GM12873 (cell line): ENCODE results near the gene MAFB.

Experiments used
- TF ChIP-seq, protein P1 (sequence below): IDR thresholded peaks from 2 replicates; pipeline ENCODE4 v1.5.1; 2012; ENCODE audit warnings: low read depth, mild to moderate bottlenecking, moderate library complexity, low read length, control low read depth; ENCODE audit not compliant: insufficient read depth; ENCODE audit errors: missing control alignments

MAFB gene

DNA sequence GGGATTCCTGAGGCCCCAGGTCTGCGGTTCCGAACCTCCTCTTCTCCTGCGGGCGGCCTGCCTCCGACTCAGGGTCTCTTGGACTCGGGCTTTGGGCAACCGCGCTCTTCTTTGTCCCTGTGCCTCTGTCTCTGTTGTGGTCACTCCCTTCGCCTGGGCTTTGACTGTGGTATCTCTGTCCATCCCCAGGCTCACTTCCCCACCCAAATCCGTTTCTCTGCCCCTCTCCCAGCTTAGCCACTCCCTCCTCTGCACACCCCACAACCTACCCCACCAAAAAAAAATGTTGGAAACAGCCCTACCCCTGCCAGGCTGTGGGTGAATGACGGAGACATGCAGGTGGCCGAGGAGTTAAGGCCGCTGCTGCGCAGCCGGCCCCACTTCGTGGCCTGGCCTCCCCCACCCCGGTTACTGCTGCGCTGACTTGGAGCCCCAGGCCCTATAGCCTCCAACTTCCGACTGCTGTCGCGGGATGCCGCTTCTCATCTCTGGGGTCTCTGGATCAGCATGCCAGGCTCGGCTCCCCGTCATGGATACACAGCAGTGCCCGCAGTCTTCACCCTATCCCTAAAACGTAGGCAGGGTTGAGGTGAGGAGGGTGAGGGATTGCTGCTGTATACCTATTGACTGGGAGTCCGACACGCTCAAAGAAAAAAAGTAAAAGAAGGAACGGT is 2.7 kb upstream of the MAFB start:
- TF ChIP-seq, protein P1, sequence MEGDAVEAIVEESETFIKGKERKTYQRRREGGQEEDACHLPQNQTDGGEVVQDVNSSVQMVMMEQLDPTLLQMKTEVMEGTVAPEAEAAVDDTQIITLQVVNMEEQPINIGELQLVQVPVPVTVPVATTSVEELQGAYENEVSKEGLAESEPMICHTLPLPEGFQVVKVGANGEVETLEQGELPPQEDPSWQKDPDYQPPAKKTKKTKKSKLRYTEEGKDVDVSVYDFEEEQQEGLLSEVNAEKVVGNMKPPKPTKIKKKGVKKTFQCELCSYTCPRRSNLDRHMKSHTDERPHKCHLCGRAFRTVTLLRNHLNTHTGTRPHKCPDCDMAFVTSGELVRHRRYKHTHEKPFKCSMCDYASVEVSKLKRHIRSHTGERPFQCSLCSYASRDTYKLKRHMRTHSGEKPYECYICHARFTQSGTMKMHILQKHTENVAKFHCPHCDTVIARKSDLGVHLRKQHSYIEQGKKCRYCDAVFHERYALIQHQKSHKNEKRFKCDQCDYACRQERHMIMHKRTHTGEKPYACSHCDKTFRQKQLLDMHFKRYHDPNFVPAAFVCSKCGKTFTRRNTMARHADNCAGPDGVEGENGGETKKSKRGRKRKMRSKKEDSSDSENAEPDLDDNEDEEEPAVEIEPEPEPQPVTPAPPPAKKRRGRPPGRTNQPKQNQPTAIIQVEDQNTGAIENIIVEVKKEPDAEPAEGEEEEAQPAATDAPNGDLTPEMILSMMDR = no peak

DNA sequence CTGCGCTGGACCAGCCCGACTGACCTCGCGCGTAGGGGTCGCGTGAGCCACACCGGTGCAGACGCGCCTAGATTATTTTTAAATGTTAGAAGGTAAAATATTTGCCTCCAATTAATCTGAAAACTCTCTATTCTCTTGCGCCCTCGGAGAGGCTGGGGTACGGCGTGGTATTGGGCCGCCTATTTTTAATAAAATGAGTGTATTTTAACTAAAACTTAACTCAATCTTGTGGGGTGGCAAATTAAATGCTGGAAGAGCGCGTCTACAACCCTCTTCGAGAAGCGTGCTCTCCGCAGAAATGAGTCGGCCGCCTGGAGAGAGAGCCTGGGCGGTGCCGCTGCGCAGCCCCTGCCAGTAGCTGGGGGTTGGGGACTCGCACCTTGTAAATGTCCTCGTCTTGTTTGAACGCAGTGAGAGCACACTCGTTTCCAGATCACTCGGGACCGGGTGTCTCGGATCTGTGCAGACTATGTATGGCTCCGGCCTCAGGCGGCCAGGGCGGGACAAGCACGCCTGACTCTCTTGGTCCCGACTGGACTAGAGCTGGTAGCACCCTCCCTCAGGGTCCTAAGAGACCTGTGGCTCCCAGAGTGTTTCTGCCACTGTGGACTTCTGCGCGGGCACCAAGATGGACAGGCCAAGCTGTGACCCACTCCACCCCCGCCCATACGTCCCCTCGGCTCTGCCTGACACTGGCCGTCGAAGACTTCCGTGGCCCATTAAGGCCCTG is 2.0 kb upstream of the MAFB start:
- TF ChIP-seq, protein P1 = no peak

DNA sequence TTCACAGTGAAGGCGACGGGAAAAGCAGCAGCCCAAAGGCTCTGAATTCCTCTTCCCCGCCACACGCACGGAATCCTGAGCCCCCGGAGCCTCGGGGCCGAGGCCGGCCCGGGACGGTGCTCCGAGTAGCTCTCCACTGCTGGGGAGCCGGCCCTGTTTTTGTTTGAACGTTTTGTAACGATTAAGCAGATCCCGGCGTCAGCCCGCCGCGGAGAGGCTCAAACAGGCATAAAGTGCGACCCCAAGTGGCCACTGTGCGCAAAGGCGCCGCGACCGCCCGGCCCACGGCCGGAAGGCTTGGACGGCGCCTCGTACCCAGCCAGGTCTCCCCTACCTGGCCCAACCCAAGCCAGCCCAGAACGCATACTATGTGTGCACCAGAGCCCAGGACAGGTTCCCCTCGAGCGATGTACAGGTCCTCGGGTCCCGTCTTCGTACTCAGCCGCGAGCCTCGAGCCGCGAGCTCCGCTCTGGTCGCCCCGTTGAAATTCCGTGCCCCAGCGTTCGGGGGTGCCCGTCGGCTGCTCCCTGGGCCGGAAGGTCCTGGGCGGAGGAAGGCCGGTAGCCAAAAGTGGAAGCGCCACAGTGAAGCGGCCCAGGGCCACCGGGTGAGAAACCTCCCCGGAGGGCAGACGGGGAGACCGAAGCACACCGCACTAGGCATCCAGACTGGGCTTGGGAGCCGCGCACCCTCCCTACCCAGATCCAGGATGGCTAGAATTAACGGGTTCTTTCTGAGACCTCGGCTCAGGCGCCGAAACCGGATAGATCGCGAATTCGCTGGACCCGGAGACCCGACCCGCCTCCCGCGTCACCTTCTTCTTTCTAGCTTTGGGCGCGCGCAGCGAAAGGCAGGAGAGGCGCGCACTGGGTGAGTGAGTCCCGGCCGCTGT is 1.2 kb upstream of the MAFB start:
- TF ChIP-seq, protein P1 = peak; percentile 88

DNA sequence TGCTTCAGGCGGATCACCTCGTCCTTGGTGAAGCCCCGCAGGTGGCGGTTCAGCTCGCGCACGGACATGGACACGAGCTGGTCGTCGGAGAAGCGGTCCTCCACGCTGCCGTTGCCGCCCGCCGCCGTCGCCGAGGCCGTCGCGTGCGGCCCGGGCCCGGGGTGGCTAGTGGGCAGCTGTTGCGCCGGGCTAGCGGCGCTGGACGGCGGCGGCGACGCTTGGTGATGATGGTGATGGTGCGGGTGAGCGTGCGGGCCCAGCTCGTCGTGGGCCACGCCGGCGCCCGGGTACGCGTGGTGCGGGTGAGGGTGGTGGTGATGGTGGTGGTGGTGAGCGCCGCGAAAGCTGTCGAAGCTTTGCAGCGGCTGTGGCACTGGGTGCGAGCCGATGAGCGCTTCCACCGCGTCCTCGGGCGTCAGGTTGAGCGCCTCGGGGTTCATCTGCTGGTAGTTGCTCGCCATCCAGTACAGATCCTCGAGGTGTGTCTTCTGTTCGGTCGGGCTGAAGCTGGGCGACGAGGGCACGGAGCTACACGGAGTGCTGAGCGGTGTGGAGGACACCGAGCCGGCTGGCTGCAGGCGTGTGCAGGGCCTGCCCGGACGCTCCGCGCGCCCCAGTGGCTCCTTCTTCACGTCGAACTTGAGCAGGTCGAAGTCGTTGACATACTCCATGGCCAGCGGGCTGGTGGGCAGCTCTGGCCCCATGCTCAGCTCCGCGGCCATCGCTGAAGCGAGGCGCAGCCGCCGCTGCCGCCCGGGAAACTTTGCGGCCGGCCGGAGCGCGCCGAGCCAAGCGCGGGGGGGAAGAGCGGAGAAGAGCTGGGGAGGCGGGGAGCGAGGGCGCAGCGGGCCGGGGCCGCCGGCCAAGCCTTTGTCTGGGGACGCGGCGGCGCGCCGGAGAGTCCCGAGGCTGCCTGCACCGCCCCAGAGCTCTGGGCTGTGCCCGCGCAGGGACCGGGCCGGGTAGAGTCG is 622 bp downstream of the MAFB start:
- TF ChIP-seq, protein P1 = no peak

DNA sequence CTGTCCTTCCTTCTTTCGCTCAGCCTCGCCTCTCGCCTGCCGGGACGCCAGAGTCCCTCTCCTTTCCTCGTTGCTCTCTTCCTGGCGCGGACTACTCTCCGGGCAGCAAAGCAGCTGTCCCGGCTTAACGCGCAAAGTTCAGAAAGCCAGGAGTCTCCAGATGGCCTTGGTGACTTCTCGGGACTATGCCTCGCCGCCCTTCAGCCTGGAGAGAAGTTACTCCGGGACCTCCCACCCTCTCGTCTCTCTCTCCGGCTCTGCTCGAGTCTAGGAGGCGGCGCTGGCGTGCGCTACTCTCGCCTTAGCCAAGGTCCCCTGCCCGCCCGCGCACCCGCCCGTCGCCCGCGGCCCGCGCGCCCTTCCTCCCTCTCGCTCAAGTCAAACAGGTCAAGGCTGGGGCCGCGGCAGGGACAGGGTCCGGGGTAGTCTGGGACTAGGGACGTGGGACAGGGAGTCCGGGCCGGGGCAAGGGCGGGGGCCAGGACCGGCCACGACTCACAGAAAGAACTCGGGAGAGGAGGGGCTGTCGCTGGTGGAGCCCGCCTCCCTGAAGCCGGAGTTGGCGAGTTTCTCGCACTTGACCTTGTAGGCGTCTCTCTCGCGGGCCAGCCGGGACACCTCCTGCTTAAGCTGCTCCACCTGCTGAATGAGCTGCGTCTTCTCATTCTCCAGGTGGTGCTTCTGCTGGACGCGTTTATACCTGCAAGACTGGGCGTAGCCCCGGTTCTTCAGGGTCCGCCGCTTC is 1.5 kb downstream of the MAFB start:
- TF ChIP-seq, protein P1 = no peak

DNA sequence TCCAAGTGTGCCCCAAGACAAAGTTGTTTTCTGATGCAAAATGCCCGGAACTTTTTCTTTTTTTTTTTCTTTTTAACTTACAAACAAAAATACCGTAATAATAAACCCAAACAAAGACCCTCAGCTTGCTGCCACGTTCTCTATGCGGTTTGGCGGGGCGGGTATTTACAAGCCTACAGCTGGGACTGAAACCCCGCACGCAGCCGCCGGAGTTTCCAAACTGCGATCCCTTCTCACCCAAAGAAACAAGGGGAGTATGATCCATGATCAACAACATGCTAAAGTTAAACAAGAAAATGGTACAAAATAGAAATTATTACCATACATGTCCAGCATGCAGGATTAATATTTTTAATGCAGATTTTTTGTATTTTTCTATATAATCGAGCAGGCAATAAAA is 2.1 kb downstream of the MAFB start:
- TF ChIP-seq, protein P1 = no peak
